DND-41 (cell line): ENCODE measurements around the gene CMSS1.

Experiments used
- CTCF ChIP-seq: IDR thresholded peaks from 2 replicates; pipeline ENCODE4 v1.5.1; 2012; ENCODE audit warnings: borderline replicate concordance, low read length, moderate library complexity, mild to moderate bottlenecking; ENCODE audit not compliant: poor library complexity, severe bottlenecking; ENCODE audit errors: extremely low read depth
- EZH2 ChIP-seq: IDR thresholded peaks from 3 replicates; pipeline ENCODE4 v1.6.1; 2012; ENCODE audit warnings: borderline replicate concordance, low read depth, mild to moderate bottlenecking, moderate library complexity, low read length, inconsistent platforms; ENCODE audit not compliant: severe bottlenecking

GRCh38 chr3:100216713-100217112 lies 399.1 kb downstream of the CMSS1 start:
- TF ChIP-seq CTCF (no peak), EZH2 (no peak)
